ENCODE results near the gene FBXL14.

The FBXL14 gene

GRCh38 chr12:1553536-1553935 lies 40.8 kb downstream of the FBXL14 start:
- DNase-seq (ENCODE audit: low read depth, low spot score): no peak
- no peak overlapping the region for H3K4me3 ChIP-seq (ENCODE audit: low read depth, low read length)
- TF ChIP-seq CTCF (IDR thresholded peaks at IDR 0.05; ENCODE audit: insufficient read depth, low read length, missing control alignments): no peak
- ChIA-PET POLR2A (interaction anchor here (1.1 kb wide), 1 partner anchor 40 kb away, joined by 3 read pairs; no protein-coding TSS in a partner anchor), CTCF (interaction anchor here (1.6 to 1.8 kb wide), 2 partner anchors 9 to 435 kb away, joined by 4 to 7 read pairs; no protein-coding TSS in a partner anchor)

GRCh38 chr12:1552911-1553491 lies 41.4 kb downstream of the FBXL14 start:
- TF ChIP-seq CTCF (IDR thresholded peaks at IDR 0.05; ENCODE audit: insufficient read depth, low read length, missing control alignments): no peak
- CTCF ChIA-PET: interaction anchor here (1.6 to 1.8 kb wide), 2 partner anchors 8 to 435 kb away, joined by 4 to 7 read pairs; no protein-coding TSS in a partner anchor
- POLR2A ChIA-PET: interaction anchor here (1.1 kb wide), 1 partner anchor 40 kb away, joined by 3 read pairs; no protein-coding TSS in a partner anchor
- no peak for DNase-seq (ENCODE audit: low read depth, low spot score)
- H3K4me3 ChIP-seq (ENCODE audit: low read depth, low read length): no peak overlapping the region

DNA sequence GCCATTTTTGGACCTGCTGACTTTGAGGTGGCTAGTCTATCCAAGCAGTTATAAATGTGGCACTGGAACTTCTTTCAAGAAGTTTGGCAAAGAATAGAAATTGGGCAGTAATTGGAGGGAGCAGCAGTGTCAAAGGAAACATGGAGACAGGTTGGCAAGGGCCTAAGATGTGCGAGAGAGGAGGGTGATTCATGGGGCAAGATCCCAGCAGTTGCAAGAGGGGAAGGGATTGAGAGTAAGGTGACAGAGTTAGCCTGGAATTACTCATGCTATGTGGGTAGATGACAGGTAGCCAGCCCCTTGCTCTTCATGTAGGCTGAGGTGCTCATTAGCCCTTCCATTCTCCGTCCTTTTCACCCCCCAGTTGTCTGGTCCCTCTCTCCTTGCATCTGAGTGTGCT lies 42.2 kb downstream of the FBXL14 start:
- POLR2A ChIA-PET: no interaction called here
- CTCF ChIA-PET: interaction anchor here (1.7 kb wide), 1 partner anchor 9 kb away, joined by 4 read pairs; no protein-coding TSS in a partner anchor

GRCh38 chr12:1551496-1551895 lies 42.9 kb downstream of the FBXL14 start:
- DNase-seq (ENCODE audit: low read depth, low spot score): no peak
- TF ChIP-seq CTCF (IDR thresholded peaks at IDR 0.05; ENCODE audit: insufficient read depth, low read length, missing control alignments): no peak
- no peak overlapping the region for H3K4me3 ChIP-seq (ENCODE audit: low read depth, low read length)
- POLR2A ChIA-PET: no interaction called here
- CTCF ChIA-PET: interaction anchor here (1.7 kb wide), 1 partner anchor 10 kb away, joined by 4 read pairs; no protein-coding TSS in a partner anchor

More for the DNA sequence above, 42.2 kb downstream of the FBXL14 start:
- no peak overlapping the region for H3K4me3 ChIP-seq (ENCODE audit: low read depth, low read length)
- DNase-seq (ENCODE audit: low read depth, low spot score): no peak
- TF ChIP-seq CTCF (IDR thresholded peaks at IDR 0.05; ENCODE audit: insufficient read depth, low read length, missing control alignments): no peak

- POLR2A ChIA-PET: no interaction called here
- TF ChIP-seq CTCF (IDR thresholded peaks at IDR 0.05; ENCODE audit: insufficient read depth, low read length, missing control alignments): no peak
- H3K4me3 ChIP-seq (ENCODE audit: low read depth, low read length): no peak overlapping the region
- CTCF ChIA-PET: interaction anchor here (1.8 to 6.7 kb wide), 2 partner anchors 12 to 429 kb away, joined by 6 to 39 read pairs; no protein-coding TSS in a partner anchor
- DNase-seq (ENCODE audit: low read depth, low spot score): no peak
Measured at GRCh38 chr12:1546931-1547640, 47.3 kb downstream of the FBXL14 start.

Measured in AG04449 (cell line).